Smooth muscle cell (in vitro differentiated cells): ENCODE results near the gene POLDIP3. TPM values are rescaled to one million over a fixed set of nuclear protein-coding genes. Genes with fewer than 3 reads are reported as not detected.

Source experiments
- DNase-seq: peaks from one replicate; lab custom pipeline; 2025; ENCODE audit not compliant: unreplicated experiment; lab: John Stamatoyannopoulos, UW
- H2AFZ ChIP-seq: fragments of 200-600 bp; sonication (generic); 2 replicates; pipeline ENCODE4 v1.6.0; 2016; ENCODE audit warnings: antibody characterized with exemption, low read depth, mild to moderate bottlenecking
- H3F3A ChIP-seq: fragments of 200-600 bp; sonication (generic); 2 replicates; pipeline ENCODE4 v1.6.0; 2017; ENCODE audit warnings: antibody characterized with exemption, low read depth
- H3K27ac ChIP-seq: fragments of 200-600 bp; sonication (generic); 2 replicates; pipeline ENCODE4 v1.5.1; 2016; ENCODE audit warnings: low read depth, mild to moderate bottlenecking
- H3K27me3 ChIP-seq: fragments of 200-600 bp; sonication (generic); 2 replicates; pipeline ENCODE4 v1.6.1; 2016; ENCODE audit warnings: low read depth, mild to moderate bottlenecking
- H3K36me3 ChIP-seq: fragments of 200-600 bp; sonication (generic); 2 replicates; pipeline ENCODE4 v1.5.1; 2016; ENCODE audit warnings: low read depth
- H3K4me1 ChIP-seq: fragments of 200-600 bp; sonication (generic); 2 replicates; pipeline ENCODE4 v1.5.1; 2016; ENCODE audit warnings: low read depth
- H3K4me2 ChIP-seq: fragments of 200-600 bp; sonication (generic); 2 replicates; pipeline ENCODE4 v1.6.0; 2016; ENCODE audit warnings: mild to moderate bottlenecking
- H3K4me3 ChIP-seq: fragments of 200-600 bp; sonication (generic); 2 replicates; pipeline ENCODE4 v1.5.1; 2016; ENCODE audit warnings: mild to moderate bottlenecking
- H3K79me2 ChIP-seq: fragments of 200-600 bp; sonication (generic); 2 replicates; pipeline ENCODE4 v1.6.0; 2016; ENCODE audit warnings: low read depth, mild to moderate bottlenecking
- H3K9ac ChIP-seq: fragments of 200-600 bp; sonication (generic); 2 replicates; pipeline ENCODE4 v1.6.0; 2016; ENCODE audit warnings: low read depth
- H3K9me3 ChIP-seq: fragments of 200-600 bp; sonication (generic); replicated peaks from 2 replicates; pipeline ENCODE4 v1.5.1; 2016; ENCODE audit warnings: low read depth
- H4K20me1 ChIP-seq: fragments of 200-600 bp; sonication (generic); 2 replicates; pipeline ENCODE4 v1.6.0; 2016; ENCODE audit warnings: low read depth
- CTCF ChIP-seq: fragments of 200-600 bp; sonication (generic); IDR thresholded peaks from 2 replicates; pipeline ENCODE4 v1.5.1; 2017; ENCODE audit warnings: borderline replicate concordance, mild to moderate bottlenecking, antibody characterized with exemption; ENCODE audit not compliant: insufficient read depth, poor library complexity, severe bottlenecking
- WGBS: methylation state at CpG from one replicate; pipeline ENCODE4 v1.1.7; 2016; ENCODE audit warnings: low lambda C conversion rate; 5-methylcytosine and 5-hydroxymethylcytosine counted together
- polyA plus RNA-seq: library from polyadenylated mRNA; unstranded; fragments of >200 nt; fragmentation: Nextera tagmentation; extraction: Ambion mirVana; gene quantifications from 2 replicates; pipeline ENCODE4 v1.2.1, GENCODE V29; 2016
- total RNA-seq: library from RNA; depleted of rRNA; stranded (reverse); fragments of >200 nt; gene quantifications from 2 replicates; pipeline ENCODE4 v1.2.3, GENCODE V29; 2014

The POLDIP3 gene
- total and polyA plus RNA-seq, 2 experiments from 2014 or later = 31.1 to 49.4 TPM

GRCh38 chr22:42646569-42647525 is 32.2 kb upstream of the POLDIP3 start:
- Histone ChIP-seq H3K9ac (no peak overlapping the region), H3F3A (no peaks in the 10 kb centered on the region), H2AFZ (no peak overlapping the region), H3K27ac (peak overlapping the region; percentile 67), H3K4me3 (no peak overlapping the region), H3K9me3 (no peaks in the 10 kb centered on the region), H3K27me3 (no peaks in the 10 kb centered on the region), H3K4me1 (peaks cover 16% of the 10 kb centered on the region), H3K36me3 (no peaks in the 10 kb centered on the region), H3K79me2 (peaks cover 77% of the 10 kb centered on the region), H4K20me1 (peaks cover 67% of the 10 kb centered on the region), H3K4me2 (peak overlapping the region; percentile 96)
- WGBS = 80% methylated on average over 16 of the region's 16 CpGs
- no peak for DNase-seq
- TF ChIP-seq CTCF = no peak

- DNase-seq = no peak
- H3K4me2 ChIP-seq = peak overlapping the region; percentile 96
- no peak overlapping the region for H3K4me3 ChIP-seq
- no peaks in the 10 kb centered on the region for H3K27me3 ChIP-seq
- H3K79me2 ChIP-seq = peaks cover 85% of the 10 kb centered on the region
- TF ChIP-seq CTCF = no peak
- no peaks in the 10 kb centered on the region for H3F3A ChIP-seq
- no peak overlapping the region for H3K9ac ChIP-seq
- H4K20me1 ChIP-seq = peaks cover 74% of the 10 kb centered on the region
- peak overlapping the region; percentile 67 for H3K27ac ChIP-seq
- no peaks in the 10 kb centered on the region for H3K9me3 ChIP-seq
- WGBS = 93% methylated on average over 13 of the region's 13 CpGs
- H2AFZ ChIP-seq = no peak overlapping the region
- no peaks in the 10 kb centered on the region for H3K36me3 ChIP-seq
- H3K4me1 ChIP-seq = peaks cover 16% of the 10 kb centered on the region
Measured at GRCh38 chr22:42645938-42646568, 31.4 kb upstream of the POLDIP3 start.

- Histone ChIP-seq H3F3A (no peaks in the 10 kb centered on the region), H2AFZ (no peak overlapping the region), H3K4me2 (peak overlapping the region; percentile 73), H3K9me3 (no peaks in the 10 kb centered on the region), H3K9ac (peak overlapping the region; percentile 6), H3K4me1 (peaks cover 16% of the 10 kb centered on the region), H3K36me3 (no peaks in the 10 kb centered on the region), H3K4me3 (no peak overlapping the region), H4K20me1 (peaks cover 80% of the 10 kb centered on the region), H3K27ac (peak overlapping the region; percentile 67), H3K79me2 (peaks cover 91% of the 10 kb centered on the region), H3K27me3 (no peaks in the 10 kb centered on the region)
- 69% methylated on average over 19 of the region's 19 CpGs for WGBS
- no peak for TF ChIP-seq CTCF
- no peak for DNase-seq
Measured at GRCh38 chr22:42645341-42645937, 30.8 kb upstream of the POLDIP3 start.
